RWPE2 (cell line): ENCODE measurements around the gene PRF1.

Experiments used
- ATAC-seq: fragments of 200-7000 bp; cut with Tn5 transposase; 3 replicates; pipeline ENCODE4 v1.9.1; 2021; ENCODE audit warnings: low read depth
- DNase-seq: peaks from one replicate; pipeline ENCODE4 v3.0.0-alpha.2; 2020; ENCODE audit warnings: low spot score
- H3K27ac ChIP-seq: fragments of 450-650 bp; 2 replicates; pipeline ENCODE4 v1.5.1; 2017; ENCODE audit warnings: mild to moderate bottlenecking; ENCODE audit not compliant: poor library complexity, severe bottlenecking
- H3K27me3 ChIP-seq: fragments of 250-450 bp; sonication (Bioruptor Pico); 2 replicates; pipeline ENCODE4 v1.5.1; 2021; ENCODE audit warnings: mild to moderate bottlenecking, moderate library complexity; ENCODE audit not compliant: insufficient read depth, poor library complexity, severe bottlenecking
- H3K36me3 ChIP-seq: fragments of 250-450 bp; sonication (Bioruptor Pico); 2 replicates; pipeline ENCODE4 v1.5.1; 2020; ENCODE audit warnings: low read depth, mild to moderate bottlenecking, moderate library complexity
- H3K4me1 ChIP-seq: fragments of 250-450 bp; sonication (Bioruptor Pico); 2 replicates; pipeline ENCODE4 v1.5.1; 2021; ENCODE audit warnings: mild to moderate bottlenecking, moderate library complexity; ENCODE audit not compliant: insufficient read depth, poor library complexity, severe bottlenecking
- H3K4me3 ChIP-seq: fragments of 250-450 bp; sonication (Bioruptor Pico); 2 replicates; pipeline ENCODE4 v1.5.1; 2021; ENCODE audit warnings: mild to moderate bottlenecking, moderate library complexity; ENCODE audit not compliant: severe bottlenecking
- H3K9me3 ChIP-seq: fragments of 250-450 bp; sonication (Bioruptor Pico); 2 replicates; pipeline ENCODE4 v1.5.1; 2021; ENCODE audit warnings: mild to moderate bottlenecking, moderate library complexity; ENCODE audit not compliant: severe bottlenecking
- CTCF ChIP-seq: fragments of 450-650 bp; IDR thresholded peaks from one replicate; pipeline ENCODE4 v1.5.1; 2017; ENCODE audit warnings: mild to moderate bottlenecking, moderate library complexity; ENCODE audit not compliant: poor library complexity, severe bottlenecking

Gene PRF1

DNA sequence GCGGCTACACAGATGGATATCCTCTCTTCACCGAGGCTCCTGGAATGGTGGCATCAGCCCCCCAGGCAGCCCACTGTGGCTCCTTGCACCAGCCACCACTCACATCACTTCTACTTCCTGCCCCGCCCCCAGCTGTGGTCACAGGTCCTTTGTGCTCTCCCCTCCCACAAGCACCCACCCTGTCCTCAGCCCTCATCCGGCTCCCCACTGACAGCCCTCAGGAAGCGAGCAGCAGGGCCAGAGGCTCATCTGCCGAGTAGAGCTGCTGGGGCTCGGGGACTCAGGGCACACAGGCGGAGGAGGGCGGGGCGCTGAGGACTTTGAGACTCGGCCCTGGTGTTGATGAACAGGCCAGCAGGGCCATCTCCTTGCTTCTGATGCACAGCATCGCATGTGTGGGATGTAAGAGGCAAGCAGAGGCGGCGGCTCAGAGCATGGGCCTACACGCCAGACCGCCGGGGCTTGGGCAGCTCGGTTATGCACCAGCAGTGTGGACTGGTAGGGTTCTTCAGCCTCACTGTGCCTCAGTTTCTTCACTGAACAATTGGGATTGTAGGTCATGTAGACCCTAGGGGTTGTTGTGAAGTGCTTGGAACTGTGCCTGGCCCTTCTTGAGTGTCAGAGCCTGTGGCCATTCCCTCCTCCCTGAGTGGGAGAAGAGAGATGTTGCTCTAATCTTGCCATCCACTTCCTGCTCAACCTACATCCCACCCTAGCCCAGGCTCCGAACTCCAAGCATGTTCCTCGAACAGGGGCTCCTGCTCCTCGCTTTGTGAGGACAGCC, at the start of gene PRF1:
Gene PRF1 (minus strand): TSS at position 77 of the 784 bp plus-strand sequence. CDS start 1,839 bp downstream, outside the sequence.
- DNase-seq (no peak), ATAC-seq (no peak)
- Histone ChIP-seq H3K36me3 (no peaks in the 10 kb centered on the region), H3K4me1 (no peaks in the 10 kb centered on the region), H3K9me3 (no peaks in the 10 kb centered on the region), H3K27me3 (no peaks in the 10 kb centered on the region), H3K4me3 (no peak within 1 kb of the TSS), H3K27ac (no peak within 1 kb of the TSS)
- no peak for TF ChIP-seq CTCF

GRCh38 chr10:70651661-70652060, 49.1 kb upstream of the PRF1 start:
- peak overlapping the region; percentile 20 for H3K27ac ChIP-seq

DNA sequence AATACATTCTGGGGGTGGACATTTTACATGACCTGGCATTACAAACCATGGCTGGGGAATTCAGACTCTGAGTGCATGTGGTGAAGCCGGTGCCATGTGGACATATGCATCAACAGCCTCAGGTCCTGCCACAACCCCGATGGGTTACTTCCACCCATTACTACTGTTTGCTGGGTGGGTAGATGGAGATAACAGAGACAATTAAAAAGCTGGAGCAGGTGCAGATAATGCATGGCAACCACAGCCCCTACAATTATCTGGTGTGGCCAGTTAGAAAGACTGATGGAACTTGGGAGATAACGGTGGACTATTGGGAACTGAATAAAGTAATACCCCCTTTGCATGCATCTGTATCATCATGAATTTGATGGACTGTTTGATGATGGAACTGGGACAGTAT, 48.2 kb upstream of the PRF1 start:
- no peak for ATAC-seq
- no peak overlapping the region for H3K4me3 ChIP-seq

More at GRCh38 chr10:70651661-70652060, 49.1 kb upstream of the PRF1 start:
- Histone ChIP-seq H3K27me3 (no peaks in the 10 kb centered on the region), H3K4me1 (peaks cover 9% of the 10 kb centered on the region), H3K36me3 (no peaks in the 10 kb centered on the region), H3K4me3 (no peak overlapping the region), H3K9me3 (peaks cover 2% of the 10 kb centered on the region)
- ATAC-seq: no peak
- DNase-seq: no peak
- TF ChIP-seq CTCF: no peak

GRCh38 chr10:70650104-70650503, 47.6 kb upstream of the PRF1 start:
- H3K36me3 ChIP-seq: no peaks in the 10 kb centered on the region
- no peak overlapping the region for H3K4me3 ChIP-seq
- peaks cover 2% of the 10 kb centered on the region for H3K9me3 ChIP-seq
- H3K27me3 ChIP-seq: no peaks in the 10 kb centered on the region
- no peak for TF ChIP-seq CTCF
- DNase-seq: no peak
- H3K27ac ChIP-seq: no peak overlapping the region
- ATAC-seq: no peak
- H3K4me1 ChIP-seq: peaks cover 9% of the 10 kb centered on the region

More for the DNA sequence above, 48.2 kb upstream of the PRF1 start:
- no peak for TF ChIP-seq CTCF
- H3K9me3 ChIP-seq: peaks cover 2% of the 10 kb centered on the region
- peaks cover 9% of the 10 kb centered on the region for H3K4me1 ChIP-seq
- no peaks in the 10 kb centered on the region for H3K36me3 ChIP-seq
- H3K27me3 ChIP-seq: no peaks in the 10 kb centered on the region
- no peak for DNase-seq
- no peak overlapping the region for H3K27ac ChIP-seq

DNA sequence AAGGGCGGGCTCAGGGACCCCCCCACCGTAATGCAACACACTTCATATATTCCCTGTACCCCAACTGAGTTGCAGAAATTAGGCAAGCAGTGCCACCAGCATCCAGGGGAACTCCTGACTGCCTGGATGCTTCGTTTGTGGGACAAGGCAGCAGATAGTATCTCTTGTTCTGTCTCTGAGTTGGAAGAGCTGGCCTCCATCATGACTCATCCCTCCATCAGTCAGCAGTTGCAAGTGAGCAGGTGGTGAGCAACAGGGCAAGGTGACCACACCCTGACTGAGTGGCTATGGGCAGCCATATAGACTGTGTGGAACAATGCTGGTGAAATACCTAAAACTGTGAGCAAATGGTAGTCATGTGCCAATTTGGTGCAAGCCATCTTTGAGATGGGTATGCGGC, 47.0 kb upstream of the PRF1 start:
- peak; percentile 98 for ATAC-seq
- H3K9me3 ChIP-seq: peaks cover 2% of the 10 kb centered on the region

More for the DNA sequence above, 47.0 kb upstream of the PRF1 start:
- Histone ChIP-seq H3K27me3 (no peaks in the 10 kb centered on the region), H3K4me1 (peaks cover 9% of the 10 kb centered on the region), H3K4me3 (no peak overlapping the region), H3K27ac (no peak overlapping the region), H3K36me3 (no peaks in the 10 kb centered on the region)
- no peak for TF ChIP-seq CTCF
- DNase-seq: no peak
